Mesodermal cell (in vitro differentiated cells): Measurements from ENCODE around the gene FBXW5.

Experiments
- H3K27ac ChIP-seq: 2 replicates; pipeline ENCODE4 v1.7.0; 2013; ENCODE audit warnings: mild to moderate bottlenecking, low read depth, low read length, moderate library complexity; ENCODE audit not compliant: severe bottlenecking
- H3K36me3 ChIP-seq: 2 replicates; pipeline ENCODE4 v1.7.1; 2013; ENCODE audit warnings: mild to moderate bottlenecking, low read length, moderate library complexity; ENCODE audit not compliant: control insufficient read depth, insufficient read depth
- H3K4me1 ChIP-seq: one replicate; pipeline ENCODE4 v1.7.1; 2013; ENCODE audit warnings: mild to moderate bottlenecking, low read length; ENCODE audit not compliant: insufficient read depth, control insufficient read depth, poor library complexity, severe bottlenecking
- H3K4me3 ChIP-seq: 2 replicates; pipeline ENCODE4 v1.7.0; 2013; ENCODE audit warnings: low read length, control low read depth, mild to moderate bottlenecking; ENCODE audit not compliant: insufficient read depth, poor library complexity, severe bottlenecking; ENCODE audit errors: extremely low read depth
- H3K9me3 ChIP-seq: 2 replicates; pipeline ENCODE4 v1.7.1; 2013; ENCODE audit warnings: mild to moderate bottlenecking, low read length, moderate library complexity; ENCODE audit not compliant: control insufficient read depth
- WGBS, 2 experiments: methylation state at CpG; one replicate each; pipeline ENCODE4 v1.1.5; 2013; ENCODE audit warnings: missing lambda C conversion rate in 2 of 2; ENCODE audit not compliant: insufficient coverage in 2 of 2; 5-methylcytosine and 5-hydroxymethylcytosine counted together

The FBXW5 gene

GRCh38 chr9:136926154-136926704 lies 18.3 kb downstream of the FBXW5 start:
- no peak overlapping the region for H3K27ac ChIP-seq
- H3K4me3 ChIP-seq, result no peak overlapping the region
- H3K36me3 ChIP-seq, result peaks cover 82% of the 10 kb centered on the region
- 97 to 98% methylated on average over 9 of the region's 9 CpGs for WGBS, 2 experiments
- no peaks in the 10 kb centered on the region for H3K9me3 ChIP-seq
- no peaks in the 10 kb centered on the region for H3K4me1 ChIP-seq

- peaks cover 84% of the 10 kb centered on the region for H3K36me3 ChIP-seq
- H3K27ac ChIP-seq, result no peak overlapping the region
- no peak overlapping the region for H3K4me3 ChIP-seq
- H3K4me1 ChIP-seq, result no peaks in the 10 kb centered on the region
- 93 to 95% methylated on average over 30 of the region's 33 CpGs for WGBS, 2 experiments
- H3K9me3 ChIP-seq, result no peaks in the 10 kb centered on the region
Measured at GRCh38 chr9:136925414-136926153, 19.0 kb downstream of the FBXW5 start.

GRCh38 chr9:136923881-136924280 lies 20.7 kb downstream of the FBXW5 start:
- H3K36me3 ChIP-seq, result peaks cover 85% of the 10 kb centered on the region
- no peak overlapping the region for H3K27ac ChIP-seq
- 95 to 99% methylated on average over 10 to 19 of the region's 19 CpGs for WGBS, 2 experiments

GRCh38 chr9:136922540-136922939 lies 22.0 kb downstream of the FBXW5 start:
- Histone ChIP-seq H3K4me3 (no peak overlapping the region), H3K9me3 (no peaks in the 10 kb centered on the region), H3K4me1 (no peaks in the 10 kb centered on the region), H3K36me3 (peaks cover 83% of the 10 kb centered on the region), H3K27ac (no peak overlapping the region)
- WGBS, 2 experiments, result 94 to 95% methylated on average over 8 to 18 of the region's 19 CpGs

More at GRCh38 chr9:136923881-136924280, 20.7 kb downstream of the FBXW5 start:
- H3K4me3 ChIP-seq, result no peak overlapping the region
- H3K4me1 ChIP-seq, result no peaks in the 10 kb centered on the region
- no peaks in the 10 kb centered on the region for H3K9me3 ChIP-seq

GRCh38 chr9:136921718-136922117 lies 22.8 kb downstream of the FBXW5 start:
- H3K4me3 ChIP-seq, result no peak overlapping the region
- no peaks in the 10 kb centered on the region for H3K9me3 ChIP-seq
- peaks cover 84% of the 10 kb centered on the region for H3K36me3 ChIP-seq
- H3K4me1 ChIP-seq, result no peaks in the 10 kb centered on the region
- WGBS, 2 experiments, result 93 to 95% methylated on average over 6 to 7 of the region's 10 CpGs
- no peak overlapping the region for H3K27ac ChIP-seq

GRCh38 chr9:136921307-136921706 lies 23.2 kb downstream of the FBXW5 start:
- 95 to 99% methylated on average over 4 to 9 of the region's 11 CpGs for WGBS, 2 experiments
- no peak overlapping the region for H3K27ac ChIP-seq
- H3K4me1 ChIP-seq, result no peaks in the 10 kb centered on the region
- peaks cover 84% of the 10 kb centered on the region for H3K36me3 ChIP-seq
- H3K9me3 ChIP-seq, result no peaks in the 10 kb centered on the region
- H3K4me3 ChIP-seq, result no peak overlapping the region

- Histone ChIP-seq H3K36me3 (peaks cover 84% of the 10 kb centered on the region), H3K27ac (no peak overlapping the region), H3K9me3 (no peaks in the 10 kb centered on the region), H3K4me3 (no peak overlapping the region), H3K4me1 (no peaks in the 10 kb centered on the region)
- 94% methylated on average over 12 to 14 of the region's 14 CpGs for WGBS, 2 experiments
Measured at GRCh38 chr9:136920734-136921231, 23.8 kb downstream of the FBXW5 start.

GRCh38 chr9:136920069-136920468 lies 24.5 kb downstream of the FBXW5 start:
- Histone ChIP-seq H3K36me3 (peaks cover 82% of the 10 kb centered on the region), H3K9me3 (no peaks in the 10 kb centered on the region), H3K27ac (no peak overlapping the region), H3K4me3 (no peak overlapping the region), H3K4me1 (no peaks in the 10 kb centered on the region)
- 95 to 98% methylated on average over 10 to 13 of the region's 15 CpGs for WGBS, 2 experiments

GRCh38 chr9:136917902-136918301 lies 26.6 kb downstream of the FBXW5 start:
- Histone ChIP-seq H3K4me1 (no peaks in the 10 kb centered on the region), H3K4me3 (no peak overlapping the region), H3K27ac (no peak overlapping the region), H3K9me3 (no peaks in the 10 kb centered on the region), H3K36me3 (peaks cover 86% of the 10 kb centered on the region)
- WGBS, 2 experiments, result 90 to 98% methylated on average over 8 to 11 of the region's 11 CpGs

GRCh38 chr9:136916330-136917184 lies 28.0 kb downstream of the FBXW5 start:
- H3K4me3 ChIP-seq, result no peak overlapping the region
- no peak overlapping the region for H3K27ac ChIP-seq
- peaks cover 84% of the 10 kb centered on the region for H3K36me3 ChIP-seq
- H3K9me3 ChIP-seq, result no peaks in the 10 kb centered on the region
- WGBS, 2 experiments, result 96% methylated on average over 32 of the region's 32 CpGs
- no peaks in the 10 kb centered on the region for H3K4me1 ChIP-seq
